Measurements from ENCODE around the gene SV2B. TPM values are rescaled to one million over a fixed set of nuclear protein-coding genes. Genes with fewer than 3 reads are reported as not detected.

SV2B gene
- total and polyA plus RNA-seq, 2 experiments from 2014 or later, result 0.06 to 0.76 TPM

DNA sequence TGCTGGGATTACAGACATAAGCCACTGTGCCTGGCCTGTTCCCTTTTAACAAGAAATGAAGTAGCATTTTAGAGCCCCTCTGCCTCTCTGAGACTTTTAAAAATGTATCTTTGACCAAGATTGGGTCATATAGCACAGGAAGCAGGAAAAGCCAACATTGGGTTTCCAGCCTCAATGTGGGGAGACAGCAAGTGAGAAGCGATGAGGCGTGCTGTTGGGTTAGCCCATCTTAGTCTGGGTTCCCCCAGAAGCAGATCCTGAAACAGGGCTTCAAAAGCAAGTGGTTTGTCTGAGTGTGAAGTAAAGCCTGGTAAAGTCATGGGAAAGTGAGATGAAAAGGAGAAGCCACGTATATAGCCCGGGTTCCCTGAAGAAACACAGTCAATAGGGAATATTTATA lies 48.2 kb downstream of the SV2B start:
- no peaks in the 10 kb centered on the region for H3K36me3 Mint-ChIP-seq (ENCODE audit: low read depth)
- no peak for ATAC-seq
- no peak for TF ChIP-seq ZNF331 (CRISPR knock-in tag; IDR thresholded peaks at IDR 0.05; ENCODE audit: low read depth)
- TF ChIP-seq, protein P1, sequence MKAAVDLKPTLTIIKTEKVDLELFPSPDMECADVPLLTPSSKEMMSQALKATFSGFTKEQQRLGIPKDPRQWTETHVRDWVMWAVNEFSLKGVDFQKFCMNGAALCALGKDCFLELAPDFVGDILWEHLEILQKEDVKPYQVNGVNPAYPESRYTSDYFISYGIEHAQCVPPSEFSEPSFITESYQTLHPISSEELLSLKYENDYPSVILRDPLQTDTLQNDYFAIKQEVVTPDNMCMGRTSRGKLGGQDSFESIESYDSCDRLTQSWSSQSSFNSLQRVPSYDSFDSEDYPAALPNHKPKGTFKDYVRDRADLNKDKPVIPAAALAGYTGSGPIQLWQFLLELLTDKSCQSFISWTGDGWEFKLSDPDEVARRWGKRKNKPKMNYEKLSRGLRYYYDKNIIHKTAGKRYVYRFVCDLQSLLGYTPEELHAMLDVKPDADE (IDR thresholded peaks at IDR 0.05), result no peak
- no peak for TF ChIP-seq POLR2AphosphoS5 (IDR thresholded peaks at IDR 0.05; ENCODE audit: low read depth)
- TF ChIP-seq EZH2phosphoT487 (IDR thresholded peaks at IDR 0.05; ENCODE audit: unreplicated experiment), result no peak
- TF ChIP-seq, protein P2, sequence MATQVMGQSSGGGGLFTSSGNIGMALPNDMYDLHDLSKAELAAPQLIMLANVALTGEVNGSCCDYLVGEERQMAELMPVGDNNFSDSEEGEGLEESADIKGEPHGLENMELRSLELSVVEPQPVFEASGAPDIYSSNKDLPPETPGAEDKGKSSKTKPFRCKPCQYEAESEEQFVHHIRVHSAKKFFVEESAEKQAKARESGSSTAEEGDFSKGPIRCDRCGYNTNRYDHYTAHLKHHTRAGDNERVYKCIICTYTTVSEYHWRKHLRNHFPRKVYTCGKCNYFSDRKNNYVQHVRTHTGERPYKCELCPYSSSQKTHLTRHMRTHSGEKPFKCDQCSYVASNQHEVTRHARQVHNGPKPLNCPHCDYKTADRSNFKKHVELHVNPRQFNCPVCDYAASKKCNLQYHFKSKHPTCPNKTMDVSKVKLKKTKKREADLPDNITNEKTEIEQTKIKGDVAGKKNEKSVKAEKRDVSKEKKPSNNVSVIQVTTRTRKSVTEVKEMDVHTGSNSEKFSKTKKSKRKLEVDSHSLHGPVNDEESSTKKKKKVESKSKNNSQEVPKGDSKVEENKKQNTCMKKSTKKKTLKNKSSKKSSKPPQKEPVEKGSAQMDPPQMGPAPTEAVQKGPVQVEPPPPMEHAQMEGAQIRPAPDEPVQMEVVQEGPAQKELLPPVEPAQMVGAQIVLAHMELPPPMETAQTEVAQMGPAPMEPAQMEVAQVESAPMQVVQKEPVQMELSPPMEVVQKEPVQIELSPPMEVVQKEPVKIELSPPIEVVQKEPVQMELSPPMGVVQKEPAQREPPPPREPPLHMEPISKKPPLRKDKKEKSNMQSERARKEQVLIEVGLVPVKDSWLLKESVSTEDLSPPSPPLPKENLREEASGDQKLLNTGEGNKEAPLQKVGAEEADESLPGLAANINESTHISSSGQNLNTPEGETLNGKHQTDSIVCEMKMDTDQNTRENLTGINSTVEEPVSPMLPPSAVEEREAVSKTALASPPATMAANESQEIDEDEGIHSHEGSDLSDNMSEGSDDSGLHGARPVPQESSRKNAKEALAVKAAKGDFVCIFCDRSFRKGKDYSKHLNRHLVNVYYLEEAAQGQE (IDR thresholded peaks at IDR 0.05; ENCODE audit: unreplicated experiment), result no peak
- TF ChIP-seq, protein P3, sequence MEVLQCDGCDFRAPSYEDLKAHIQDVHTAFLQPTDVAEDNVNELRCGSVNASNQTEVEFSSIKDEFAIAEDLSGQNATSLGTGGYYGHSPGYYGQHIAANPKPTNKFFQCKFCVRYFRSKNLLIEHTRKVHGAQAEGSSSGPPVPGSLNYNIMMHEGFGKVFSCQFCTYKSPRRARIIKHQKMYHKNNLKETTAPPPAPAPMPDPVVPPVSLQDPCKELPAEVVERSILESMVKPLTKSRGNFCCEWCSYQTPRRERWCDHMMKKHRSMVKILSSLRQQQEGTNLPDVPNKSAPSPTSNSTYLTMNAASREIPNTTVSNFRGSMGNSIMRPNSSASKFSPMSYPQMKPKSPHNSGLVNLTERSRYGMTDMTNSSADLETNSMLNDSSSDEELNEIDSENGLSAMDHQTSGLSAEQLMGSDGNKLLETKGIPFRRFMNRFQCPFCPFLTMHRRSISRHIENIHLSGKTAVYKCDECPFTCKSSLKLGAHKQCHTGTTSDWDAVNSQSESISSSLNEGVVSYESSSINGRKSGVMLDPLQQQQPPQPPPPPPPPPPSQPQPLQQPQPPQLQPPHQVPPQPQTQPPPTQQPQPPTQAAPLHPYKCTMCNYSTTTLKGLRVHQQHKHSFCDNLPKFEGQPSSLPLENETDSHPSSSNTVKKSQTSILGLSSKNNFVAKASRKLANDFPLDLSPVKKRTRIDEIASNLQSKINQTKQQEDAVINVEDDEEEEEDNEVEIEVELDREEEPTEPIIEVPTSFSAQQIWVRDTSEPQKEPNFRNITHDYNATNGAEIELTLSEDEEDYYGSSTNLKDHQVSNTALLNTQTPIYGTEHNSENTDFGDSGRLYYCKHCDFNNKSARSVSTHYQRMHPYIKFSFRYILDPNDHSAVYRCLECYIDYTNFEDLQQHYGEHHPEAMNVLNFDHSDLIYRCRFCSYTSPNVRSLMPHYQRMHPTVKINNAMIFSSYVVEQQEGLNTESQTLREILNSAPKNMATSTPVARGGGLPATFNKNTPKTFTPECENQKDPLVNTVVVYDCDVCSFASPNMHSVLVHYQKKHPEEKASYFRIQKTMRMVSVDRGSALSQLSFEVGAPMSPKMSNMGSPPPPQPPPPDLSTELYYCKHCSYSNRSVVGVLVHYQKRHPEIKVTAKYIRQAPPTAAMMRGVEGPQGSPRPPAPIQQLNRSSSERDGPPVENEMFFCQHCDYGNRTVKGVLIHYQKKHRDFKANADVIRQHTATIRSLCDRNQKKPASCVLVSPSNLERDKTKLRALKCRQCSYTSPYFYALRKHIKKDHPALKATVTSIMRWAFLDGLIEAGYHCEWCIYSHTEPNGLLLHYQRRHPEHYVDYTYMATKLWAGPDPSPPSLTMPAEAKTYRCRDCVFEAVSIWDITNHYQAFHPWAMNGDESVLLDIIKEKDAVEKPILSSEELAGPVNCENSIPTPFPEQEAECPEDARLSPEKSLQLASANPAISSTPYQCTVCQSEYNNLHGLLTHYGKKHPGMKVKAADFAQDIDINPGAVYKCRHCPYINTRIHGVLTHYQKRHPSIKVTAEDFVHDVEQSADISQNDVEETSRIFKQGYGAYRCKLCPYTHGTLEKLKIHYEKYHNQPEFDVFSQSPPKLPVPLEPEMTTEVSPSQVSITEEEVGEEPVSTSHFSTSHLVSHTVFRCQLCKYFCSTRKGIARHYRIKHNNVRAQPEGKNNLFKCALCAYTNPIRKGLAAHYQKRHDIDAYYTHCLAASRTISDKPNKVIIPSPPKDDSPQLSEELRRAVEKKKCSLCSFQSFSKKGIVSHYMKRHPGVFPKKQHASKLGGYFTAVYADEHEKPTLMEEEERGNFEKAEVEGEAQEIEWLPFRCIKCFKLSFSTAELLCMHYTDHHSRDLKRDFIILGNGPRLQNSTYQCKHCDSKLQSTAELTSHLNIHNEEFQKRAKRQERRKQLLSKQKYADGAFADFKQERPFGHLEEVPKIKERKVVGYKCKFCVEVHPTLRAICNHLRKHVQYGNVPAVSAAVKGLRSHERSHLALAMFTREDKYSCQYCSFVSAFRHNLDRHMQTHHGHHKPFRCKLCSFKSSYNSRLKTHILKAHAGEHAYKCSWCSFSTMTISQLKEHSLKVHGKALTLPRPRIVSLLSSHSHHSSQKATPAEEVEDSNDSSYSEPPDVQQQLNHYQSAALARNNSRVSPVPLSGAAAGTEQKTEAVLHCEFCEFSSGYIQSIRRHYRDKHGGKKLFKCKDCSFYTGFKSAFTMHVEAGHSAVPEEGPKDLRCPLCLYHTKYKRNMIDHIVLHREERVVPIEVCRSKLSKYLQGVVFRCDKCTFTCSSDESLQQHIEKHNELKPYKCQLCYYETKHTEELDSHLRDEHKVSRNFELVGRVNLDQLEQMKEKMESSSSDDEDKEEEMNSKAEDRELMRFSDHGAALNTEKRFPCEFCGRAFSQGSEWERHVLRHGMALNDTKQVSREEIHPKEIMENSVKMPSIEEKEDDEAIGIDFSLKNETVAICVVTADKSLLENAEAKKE (CRISPR knock-in tag; IDR thresholded peaks at IDR 0.05), result no peak
- TF ChIP-seq ZNF114 (CRISPR knock-in tag; IDR thresholded peaks at IDR 0.05), result no peak
- TF ChIP-seq JUNB (IDR thresholded peaks at IDR 0.05; ENCODE audit: unreplicated experiment), result no peak
- TF ChIP-seq STAT1 (IDR thresholded peaks at IDR 0.05; ENCODE audit: unreplicated experiment), result no peak
- TF ChIP-seq EZH2 (IDR thresholded peaks at IDR 0.05; ENCODE audit: low read depth, unreplicated experiment), result no peak
- TF ChIP-seq, protein P4, sequence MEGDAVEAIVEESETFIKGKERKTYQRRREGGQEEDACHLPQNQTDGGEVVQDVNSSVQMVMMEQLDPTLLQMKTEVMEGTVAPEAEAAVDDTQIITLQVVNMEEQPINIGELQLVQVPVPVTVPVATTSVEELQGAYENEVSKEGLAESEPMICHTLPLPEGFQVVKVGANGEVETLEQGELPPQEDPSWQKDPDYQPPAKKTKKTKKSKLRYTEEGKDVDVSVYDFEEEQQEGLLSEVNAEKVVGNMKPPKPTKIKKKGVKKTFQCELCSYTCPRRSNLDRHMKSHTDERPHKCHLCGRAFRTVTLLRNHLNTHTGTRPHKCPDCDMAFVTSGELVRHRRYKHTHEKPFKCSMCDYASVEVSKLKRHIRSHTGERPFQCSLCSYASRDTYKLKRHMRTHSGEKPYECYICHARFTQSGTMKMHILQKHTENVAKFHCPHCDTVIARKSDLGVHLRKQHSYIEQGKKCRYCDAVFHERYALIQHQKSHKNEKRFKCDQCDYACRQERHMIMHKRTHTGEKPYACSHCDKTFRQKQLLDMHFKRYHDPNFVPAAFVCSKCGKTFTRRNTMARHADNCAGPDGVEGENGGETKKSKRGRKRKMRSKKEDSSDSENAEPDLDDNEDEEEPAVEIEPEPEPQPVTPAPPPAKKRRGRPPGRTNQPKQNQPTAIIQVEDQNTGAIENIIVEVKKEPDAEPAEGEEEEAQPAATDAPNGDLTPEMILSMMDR (conservative IDR thresholded peaks at IDR 0.05; ENCODE audit: low read depth in 2 of 2), result no peak

More for the DNA sequence above, 48.2 kb downstream of the SV2B start:
- Histone ChIP-seq H3F3A (replicated peaks; ENCODE audit: low read depth) (no peaks in the 10 kb centered on the region), H3K9me2 (ENCODE audit: insufficient read depth) (0 out of 2 replicates have a peak, but pooled peaks cover 10% of the 10 kb centered on the region), H3K79me2 (replicated peaks; ENCODE audit: insufficient read depth) (no peaks in the 10 kb centered on the region), H3K4me1 (ENCODE audit: insufficient read depth) (no peaks in the 10 kb centered on the region), H3K36me3 (ENCODE audit: insufficient read depth) (no peaks in the 10 kb centered on the region), H2AFZ (no peak overlapping the region), H3K27ac (ENCODE audit: low read depth) (no peak overlapping the region), H4K20me1 (replicated peaks; ENCODE audit: insufficient read depth) (no peaks in the 10 kb centered on the region), H3K27me3 (ENCODE audit: insufficient read depth) (no peaks in the 10 kb centered on the region), H3K4me2 (no peak overlapping the region), H3K4me3 (no peak overlapping the region)
- Mint-ChIP-seq H3K27ac (no peak overlapping the region), H3K9me3 (no peaks in the 10 kb centered on the region), H3K4me1 (no peaks in the 10 kb centered on the region), H3K27me3 (ENCODE audit: insufficient read depth, low read depth, poor library complexity) (peaks cover 2% of the 10 kb centered on the region), H3K4me3 (no peak overlapping the region)
- no peak for DNase-seq (ENCODE audit: low spot score)
